ENCODE measurements around the gene NEK7.

DNA sequence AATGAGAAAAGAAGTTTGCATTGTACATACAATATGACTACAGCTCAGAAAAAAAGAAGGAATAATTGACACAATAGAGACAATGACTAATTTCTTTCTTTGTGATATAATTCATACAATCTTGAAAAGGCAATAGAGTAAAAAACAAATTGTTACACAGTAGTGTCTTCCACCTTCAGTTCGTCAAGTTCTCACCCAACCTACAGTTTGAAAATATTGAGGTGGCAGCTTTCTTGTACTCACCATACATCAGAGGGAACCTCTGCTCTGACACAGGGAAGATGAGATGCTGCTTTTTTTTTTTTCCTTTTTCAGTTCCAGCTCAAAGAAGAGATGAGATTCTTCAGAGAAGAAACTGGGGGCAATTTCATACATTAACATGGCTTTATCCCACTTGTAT, 210.5 kb downstream of the NEK7 start:
- TF ChIP-seq, protein P1, sequence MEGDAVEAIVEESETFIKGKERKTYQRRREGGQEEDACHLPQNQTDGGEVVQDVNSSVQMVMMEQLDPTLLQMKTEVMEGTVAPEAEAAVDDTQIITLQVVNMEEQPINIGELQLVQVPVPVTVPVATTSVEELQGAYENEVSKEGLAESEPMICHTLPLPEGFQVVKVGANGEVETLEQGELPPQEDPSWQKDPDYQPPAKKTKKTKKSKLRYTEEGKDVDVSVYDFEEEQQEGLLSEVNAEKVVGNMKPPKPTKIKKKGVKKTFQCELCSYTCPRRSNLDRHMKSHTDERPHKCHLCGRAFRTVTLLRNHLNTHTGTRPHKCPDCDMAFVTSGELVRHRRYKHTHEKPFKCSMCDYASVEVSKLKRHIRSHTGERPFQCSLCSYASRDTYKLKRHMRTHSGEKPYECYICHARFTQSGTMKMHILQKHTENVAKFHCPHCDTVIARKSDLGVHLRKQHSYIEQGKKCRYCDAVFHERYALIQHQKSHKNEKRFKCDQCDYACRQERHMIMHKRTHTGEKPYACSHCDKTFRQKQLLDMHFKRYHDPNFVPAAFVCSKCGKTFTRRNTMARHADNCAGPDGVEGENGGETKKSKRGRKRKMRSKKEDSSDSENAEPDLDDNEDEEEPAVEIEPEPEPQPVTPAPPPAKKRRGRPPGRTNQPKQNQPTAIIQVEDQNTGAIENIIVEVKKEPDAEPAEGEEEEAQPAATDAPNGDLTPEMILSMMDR (IDR thresholded peaks at IDR 0.05 in 8 of 11, conservative IDR thresholded peaks at IDR 0.05 in 3 of 11) = no peak
- TF ChIP-seq POLR2A (IDR thresholded peaks at IDR 0.05) = no peak

Data from spleen (tissue), 7 donors.